HTR-8/SVneo (cell line): ENCODE data around the gene MAGEB3.
"Not testable (repeated sequence)": the region's sequence is repeated elsewhere in the genome, so short reads cannot be mapped to it uniquely, and the experiment has no call there.

ENCODE experiments used
- DNase-seq: peaks from one replicate; pipeline ENCODE4 v3.0.0; 2011; ENCODE audit warnings: low spot score, mixed read lengths; ENCODE audit not compliant: insufficient read length
- FAIRE-seq: peaks from 2 replicates; lab custom pipeline; 2011; peaks lifted over from hg19 to GRCh38; lab: Jason Lieb, UNC

Gene MAGEB3

GRCh38 chrX:30230395-30230794, at the start of gene MAGEB3:
Gene MAGEB3 (plus strand): TSS chrX:30230657. CDS start chrX:30235925, 5,268 bp downstream.
- FAIRE-seq, result peak; percentile 13
- no peak for DNase-seq

- FAIRE-seq, result no peak
These were observed 49.1 kb upstream of the MAGEB3 start for GRCh38 chrX:30181353-30181752.

GRCh38 chrX:30183554-30183953, 46.9 kb upstream of the MAGEB3 start:
- FAIRE-seq (no peak), DNase-seq (no peak)

More at GRCh38 chrX:30181353-30181752, 49.1 kb upstream of the MAGEB3 start:
- DNase-seq, result no peak

- no peak for DNase-seq
- no peak for FAIRE-seq
These were observed 40.0 kb upstream of the MAGEB3 start for GRCh38 chrX:30190426-30190825.

GRCh38 chrX:30193910-30194309, 36.5 kb upstream of the MAGEB3 start:
- not testable (repeated sequence) for FAIRE-seq, DNase-seq

- FAIRE-seq, result peak; percentile 95
- peak; percentile 70 for DNase-seq
These were observed 34.1 kb upstream of the MAGEB3 start for GRCh38 chrX:30196322-30196721.

GRCh38 chrX:30212172-30212571, 18.3 kb upstream of the MAGEB3 start:
- no peak for FAIRE-seq

GRCh38 chrX:30215357-30215843, 15.1 kb upstream of the MAGEB3 start, which contains the start of gene MAGEB2:
Gene MAGEB2 (plus strand): TSS chrX:30215563. CDS start chrX:30218581, 3,018 bp downstream.
- FAIRE-seq, result no peak
- no peak for DNase-seq

More at GRCh38 chrX:30212172-30212571, 18.3 kb upstream of the MAGEB3 start:
- no peak for DNase-seq

GRCh38 chrX:30217465-30217864, 13.0 kb upstream of the MAGEB3 start:
- no peak for DNase-seq
- FAIRE-seq, result no peak

- no peak for FAIRE-seq
- DNase-seq, result no peak
These were observed 11.1 kb upstream of the MAGEB3 start for GRCh38 chrX:30219372-30219771.

GRCh38 chrX:30220661-30221060, 9.8 kb upstream of the MAGEB3 start:
- DNase-seq, result no peak
- FAIRE-seq, result peak; percentile 51

- FAIRE-seq (no peak), DNase-seq (no peak)
These were observed 5.9 kb upstream of the MAGEB3 start for GRCh38 chrX:30224536-30224935.

GRCh38 chrX:30228526-30228925, 1.9 kb upstream of the MAGEB3 start:
- no peak for FAIRE-seq
- DNase-seq, result no peak

GRCh38 chrX:30241724-30242415, 11.4 kb downstream of the MAGEB3 start, which contains the start of gene MAGEB4:
Gene MAGEB4 (plus strand): TSS chrX:30242000. CDS start chrX:30242136, 136 bp downstream.
- DNase-seq (no peak), FAIRE-seq (no peak)

- FAIRE-seq (no peak), DNase-seq (no peak)
These were observed 16.5 kb downstream of the MAGEB3 start, which contains the start of gene MAGEB1 for GRCh38 chrX:30246769-30247489. Gene MAGEB1 (plus strand): TSS chrX:30247146. CDS start chrX:30250494, 3,348 bp downstream.

GRCh38 chrX:30248854-30249253, 18.4 kb downstream of the MAGEB3 start:
- DNase-seq, result no peak
- no peak for FAIRE-seq

- DNase-seq (no peak), FAIRE-seq (no peak)
These were observed 22.8 kb downstream of the MAGEB3 start for GRCh38 chrX:30253257-30253656.

GRCh38 chrX:30259927-30260326, 29.5 kb downstream of the MAGEB3 start:
- no peak for FAIRE-seq
- DNase-seq, result no peak

GRCh38 chrX:30261012-30261411, 30.6 kb downstream of the MAGEB3 start:
- FAIRE-seq (no peak), DNase-seq (no peak)

- DNase-seq (no peak), FAIRE-seq (no peak)
These were observed 32.3 kb downstream of the MAGEB3 start for GRCh38 chrX:30262763-30263162.

- no peak for FAIRE-seq
- no peak for DNase-seq
These were observed 40.2 kb downstream of the MAGEB3 start for GRCh38 chrX:30270639-30271038.
